HEK293 (cell line): Measurements from ENCODE around the gene CACNA1H.
A peak's percentile ranks its signal among the peaks of the same experiment; 100 is the strongest.

Experiments used
- CTCF ChIA-PET: fragments of 350-600 bp; formaldehyde crosslinking; extraction: SDS; loops from one replicate; lab custom pipeline; 2021; ENCODE audit warnings: antibody characterized with exemption; lab: Yijun Ruan, JAX
- POLR2A ChIA-PET: fragments of 300-600 bp; formaldehyde crosslinking; extraction: SDS; loops from one replicate; lab custom pipeline; 2020; ENCODE audit warnings: antibody characterized with exemption, inconsistent platforms; lab: Yijun Ruan, JAX
- H3K27ac ChIP-seq: fragments of 200-500 bp; sonication (Bioruptor generic); 2 replicates; pipeline ENCODE4 v1.5.1; 2014; ENCODE audit warnings: low read depth, low read length, control low read depth, inconsistent platforms; ENCODE audit errors: extremely low read depth
- H3K36me3 ChIP-seq, 2 experiments: fragments of 200-500 bp in 1 of 2; sonication (Bioruptor generic) in 1 of 2; 1 replicate in 1 of 2; 2 replicates in 1 of 2; pipeline ENCODE4 v1.5.1; 2014 to 2017; ENCODE audit warnings: inconsistent platforms in 2 of 2, low read length in 2 of 2; ENCODE audit not compliant: control insufficient read depth in 2 of 2, insufficient read depth in 1 of 2
- H3K4me1 ChIP-seq: fragments of 200-500 bp; sonication (Bioruptor generic); 2 replicates; pipeline ENCODE4 v1.5.1; 2014; ENCODE audit warnings: mild to moderate bottlenecking, low read length, inconsistent platforms; ENCODE audit not compliant: control insufficient read depth, insufficient read depth
- H3K4me3 ChIP-seq: 2 replicates; pipeline ENCODE4 v1.5.1; 2011; ENCODE audit warnings: low read depth, mild to moderate bottlenecking, control low read depth, low read length, moderate library complexity
- H3K9me3 ChIP-seq: fragments of 200-500 bp; sonication (Bioruptor generic); 2 replicates; pipeline ENCODE4 v1.5.1; 2014; ENCODE audit warnings: low read depth, low read length, inconsistent platforms; ENCODE audit not compliant: control insufficient read depth, insufficient read depth
- EGR2 ChIP-seq: fragments of 450-650 bp; formaldehyde crosslinking; IDR thresholded peaks from 2 replicates; pipeline ENCODE4 v1.5.1; 2016; ENCODE audit warnings: low read depth, missing biosample characterization, missing genetic modification characterization
- GLIS2 ChIP-seq: fragments of 450-650 bp; formaldehyde crosslinking; IDR thresholded peaks from 2 replicates; pipeline ENCODE4 v1.5.1; 2016; ENCODE audit warnings: missing biosample characterization, missing genetic modification characterization
- MZF1 ChIP-seq: fragments of 450-650 bp; formaldehyde crosslinking; IDR thresholded peaks from 2 replicates; pipeline ENCODE4 v1.5.1; 2017; ENCODE audit warnings: missing biosample characterization, missing genetic modification characterization, borderline replicate concordance
- REPIN1 ChIP-seq: fragments of 450-650 bp; formaldehyde crosslinking; IDR thresholded peaks from 2 replicates; pipeline ENCODE4 v1.5.1; 2017; ENCODE audit warnings: missing biosample characterization, missing genetic modification characterization, low read depth
- SALL2 ChIP-seq: fragments of 450-650 bp; formaldehyde crosslinking; IDR thresholded peaks from 2 replicates; pipeline ENCODE4 v1.5.0; 2017; ENCODE audit warnings: missing biosample characterization, mild to moderate bottlenecking, missing genetic modification characterization, borderline replicate concordance
- SP3 ChIP-seq: fragments of 450-650 bp; formaldehyde crosslinking; IDR thresholded peaks from 2 replicates; pipeline ENCODE4 v1.5.1; 2016; ENCODE audit warnings: missing biosample characterization, missing genetic modification characterization
- ZBTB7A ChIP-seq: fragments of 450-650 bp; formaldehyde crosslinking; IDR thresholded peaks from 2 replicates; pipeline ENCODE4 v1.5.1; 2016; ENCODE audit warnings: low read depth, missing biosample characterization, missing genetic modification characterization
- ZFHX2 ChIP-seq: fragments of 450-650 bp; formaldehyde crosslinking; conservative IDR thresholded peaks from 2 replicates; pipeline ENCODE4 v1.5.1; 2016; ENCODE audit warnings: missing biosample characterization, missing genetic modification characterization
- ZIC2 ChIP-seq: fragments of 450-650 bp; formaldehyde crosslinking; IDR thresholded peaks from 2 replicates; pipeline ENCODE4 v1.5.1; 2016; ENCODE audit warnings: missing biosample characterization, missing genetic modification characterization
- ZNF16 ChIP-seq: fragments of 450-650 bp; formaldehyde crosslinking; IDR thresholded peaks from 2 replicates; pipeline ENCODE4 v1.5.1; 2016; ENCODE audit warnings: low read depth, missing biosample characterization, missing genetic modification characterization
- ZNF202 ChIP-seq: fragments of 450-650 bp; formaldehyde crosslinking; IDR thresholded peaks from 2 replicates; pipeline ENCODE4 v1.5.1; 2016; ENCODE audit warnings: missing biosample characterization, missing genetic modification characterization, borderline replicate concordance
- ZNF221 ChIP-seq: fragments of 450-650 bp; formaldehyde crosslinking; IDR thresholded peaks from 2 replicates; pipeline ENCODE4 v1.5.1; 2017; ENCODE audit warnings: missing biosample characterization, missing genetic modification characterization, borderline replicate concordance
- ZNF416 ChIP-seq: fragments of 450-650 bp; formaldehyde crosslinking; IDR thresholded peaks from 2 replicates; pipeline ENCODE4 v1.5.1; 2016; ENCODE audit warnings: missing biosample characterization, missing genetic modification characterization
- ZNF501 ChIP-seq: fragments of 450-650 bp; formaldehyde crosslinking; IDR thresholded peaks from 2 replicates; pipeline ENCODE4 v1.5.1; 2016; ENCODE audit warnings: missing biosample characterization, missing genetic modification characterization
- TF ChIP-seq, protein P1 (sequence below): fragments of 450-650 bp; IDR thresholded peaks from 2 replicates; pipeline ENCODE4 v1.5.1; 2018; ENCODE audit warnings: missing biosample characterization, missing genetic modification characterization
- TF ChIP-seq, protein P2 (sequence below): fragments of 450-650 bp; formaldehyde crosslinking; IDR thresholded peaks from 2 replicates; pipeline ENCODE4 v1.5.1; 2016; ENCODE audit warnings: missing biosample characterization, missing genetic modification characterization
- TF ChIP-seq, protein P3 (sequence below): fragments of 450-650 bp; formaldehyde crosslinking; IDR thresholded peaks from 2 replicates; pipeline ENCODE4 v1.5.1; 2017; ENCODE audit warnings: missing biosample characterization, missing genetic modification characterization
- TF ChIP-seq, protein P4 (sequence below): sonication (generic); formaldehyde crosslinking; IDR thresholded peaks from 2 replicates; pipeline ENCODE4 v1.8.1; 2022; ENCODE audit warnings: mild to moderate bottlenecking, moderate library complexity, missing genetic modification reagents
- TF ChIP-seq, protein P5 (sequence below): fragments of 450-650 bp; formaldehyde crosslinking; IDR thresholded peaks from 2 replicates; pipeline ENCODE4 v1.5.1; 2016; ENCODE audit warnings: missing biosample characterization, missing genetic modification characterization

Gene CACNA1H

DNA sequence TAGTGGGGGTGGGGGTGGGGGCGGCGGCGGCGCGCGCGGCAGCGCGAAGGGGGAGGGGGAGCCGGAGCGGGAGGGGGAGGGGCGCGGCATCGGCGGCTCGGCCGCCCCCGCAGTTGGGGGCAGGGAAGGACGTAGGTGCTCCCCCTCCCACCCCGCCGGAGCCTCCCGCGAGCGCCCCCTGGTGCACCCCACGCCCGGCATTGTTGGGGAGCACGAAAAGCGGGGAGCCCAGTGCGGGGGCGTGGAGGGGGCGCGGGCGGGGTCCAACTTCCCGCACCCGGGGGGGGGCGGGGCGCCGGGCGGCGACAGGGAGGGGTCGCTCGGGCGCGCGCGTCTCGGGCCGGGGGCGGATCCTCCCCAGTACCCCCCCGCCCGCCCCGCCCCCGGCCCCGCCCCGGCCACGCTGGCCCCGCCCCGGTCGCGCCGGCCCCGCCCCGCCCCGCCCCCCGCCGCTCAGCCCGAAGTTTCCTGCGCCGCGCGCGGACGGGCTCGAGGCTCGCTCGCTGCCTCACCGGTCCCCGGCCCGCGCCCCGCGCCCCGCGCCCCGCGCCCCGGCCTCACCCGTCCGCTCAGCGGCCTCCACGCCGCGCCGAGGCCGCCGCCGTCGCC is at the start of gene CACNA1H:
Gene CACNA1H (plus strand): TSS at position 456 of the 609 bp plus-strand sequence. CDS start 632 bp downstream, outside the sequence.
- Histone ChIP-seq H3K36me3 (no peaks in the 10 kb centered on the region), H3K4me3 (peak within 1 kb of the TSS; percentile 28), H3K9me3 (no peaks in the 10 kb centered on the region), H3K4me1 (no peaks in the 10 kb centered on the region), H3K27ac (no peak within 1 kb of the TSS; the same call in 1 of the 2 replicates)
- ChIA-PET CTCF (interaction anchor here (0.8 kb wide), 1 partner anchor 17 kb away, joined by 4 read pairs; no protein-coding TSS in a partner anchor), POLR2A (no interaction called here)
- TF ChIP-seq SP3 (peak; percentile 17; the same call in 1 of the 2 replicates), EGR2 (tag by site-specific recombination) (0 out of 2 replicates have a peak, but pooled peaks have one; percentile 4), ZNF202 (tag by site-specific recombination) (no peak)

DNA sequence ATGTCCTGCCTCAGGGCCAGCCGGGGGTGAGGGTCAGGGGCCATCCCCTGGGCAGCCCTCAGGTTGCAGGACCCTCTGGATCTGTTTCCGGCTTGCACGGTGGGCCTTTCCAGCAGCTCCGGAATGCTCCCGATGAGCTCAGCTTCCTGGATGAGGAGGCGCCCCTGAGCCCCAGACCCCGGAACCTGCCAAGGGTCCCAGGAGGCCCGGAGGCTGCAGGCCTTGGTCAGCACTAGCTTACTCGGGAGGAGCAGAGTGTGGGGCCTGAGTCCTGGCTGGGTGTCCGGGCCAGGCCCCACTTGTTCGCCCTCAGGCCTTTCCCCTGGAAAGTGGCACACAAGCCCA is 49.3 kb upstream of the CACNA1H start:
- Histone ChIP-seq H3K27ac (no peak overlapping the region), H3K4me1 (no peaks in the 10 kb centered on the region; the same call in 1 of the 2 replicates), H3K36me3 (no peaks in the 10 kb centered on the region), H3K9me3 (no peaks in the 10 kb centered on the region)
- ChIA-PET POLR2A (interaction anchor here (0.6 to 0.7 kb wide), 2 partner anchors 45 to 330 kb away, joined by 3 read pairs; no protein-coding TSS in a partner anchor), CTCF (interaction anchor here (0.7 to 1.6 kb wide), 12 partner anchors 16 to 712 kb away, joined by 3 to 8 read pairs (median 4); no protein-coding TSS in a partner anchor)
- TF ChIP-seq SALL2, result no peak
- TF ChIP-seq, protein P1, sequence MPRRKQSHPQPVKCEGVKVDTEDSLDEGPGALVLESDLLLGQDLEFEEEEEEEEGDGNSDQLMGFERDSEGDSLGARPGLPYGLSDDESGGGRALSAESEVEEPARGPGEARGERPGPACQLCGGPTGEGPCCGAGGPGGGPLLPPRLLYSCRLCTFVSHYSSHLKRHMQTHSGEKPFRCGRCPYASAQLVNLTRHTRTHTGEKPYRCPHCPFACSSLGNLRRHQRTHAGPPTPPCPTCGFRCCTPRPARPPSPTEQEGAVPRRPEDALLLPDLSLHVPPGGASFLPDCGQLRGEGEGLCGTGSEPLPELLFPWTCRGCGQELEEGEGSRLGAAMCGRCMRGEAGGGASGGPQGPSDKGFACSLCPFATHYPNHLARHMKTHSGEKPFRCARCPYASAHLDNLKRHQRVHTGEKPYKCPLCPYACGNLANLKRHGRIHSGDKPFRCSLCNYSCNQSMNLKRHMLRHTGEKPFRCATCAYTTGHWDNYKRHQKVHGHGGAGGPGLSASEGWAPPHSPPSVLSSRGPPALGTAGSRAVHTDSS (tag by site-specific recombination), result no peak
- TF ChIP-seq ZNF416 (tag by site-specific recombination), result no peak
- TF ChIP-seq, protein P2, sequence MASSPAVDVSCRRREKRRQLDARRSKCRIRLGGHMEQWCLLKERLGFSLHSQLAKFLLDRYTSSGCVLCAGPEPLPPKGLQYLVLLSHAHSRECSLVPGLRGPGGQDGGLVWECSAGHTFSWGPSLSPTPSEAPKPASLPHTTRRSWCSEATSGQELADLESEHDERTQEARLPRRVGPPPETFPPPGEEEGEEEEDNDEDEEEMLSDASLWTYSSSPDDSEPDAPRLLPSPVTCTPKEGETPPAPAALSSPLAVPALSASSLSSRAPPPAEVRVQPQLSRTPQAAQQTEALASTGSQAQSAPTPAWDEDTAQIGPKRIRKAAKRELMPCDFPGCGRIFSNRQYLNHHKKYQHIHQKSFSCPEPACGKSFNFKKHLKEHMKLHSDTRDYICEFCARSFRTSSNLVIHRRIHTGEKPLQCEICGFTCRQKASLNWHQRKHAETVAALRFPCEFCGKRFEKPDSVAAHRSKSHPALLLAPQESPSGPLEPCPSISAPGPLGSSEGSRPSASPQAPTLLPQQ (tag by site-specific recombination), result no peak
- TF ChIP-seq, protein P3, sequence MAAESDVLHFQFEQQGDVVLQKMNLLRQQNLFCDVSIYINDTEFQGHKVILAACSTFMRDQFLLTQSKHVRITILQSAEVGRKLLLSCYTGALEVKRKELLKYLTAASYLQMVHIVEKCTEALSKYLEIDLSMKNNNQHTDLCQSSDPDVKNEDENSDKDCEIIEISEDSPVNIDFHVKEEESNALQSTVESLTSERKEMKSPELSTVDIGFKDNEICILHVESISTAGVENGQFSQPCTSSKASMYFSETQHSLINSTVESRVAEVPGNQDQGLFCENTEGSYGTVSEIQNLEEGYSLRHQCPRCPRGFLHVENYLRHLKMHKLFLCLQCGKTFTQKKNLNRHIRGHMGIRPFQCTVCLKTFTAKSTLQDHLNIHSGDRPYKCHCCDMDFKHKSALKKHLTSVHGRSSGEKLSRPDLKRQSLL (tag by site-specific recombination), result no peak
- no peak for TF ChIP-seq ZNF16
- no peak for TF ChIP-seq ZNF221 (tag by site-specific recombination)
- TF ChIP-seq, all 188 proteins: peak for 0
- H3K4me3 ChIP-seq, result no peak overlapping the region

DNA sequence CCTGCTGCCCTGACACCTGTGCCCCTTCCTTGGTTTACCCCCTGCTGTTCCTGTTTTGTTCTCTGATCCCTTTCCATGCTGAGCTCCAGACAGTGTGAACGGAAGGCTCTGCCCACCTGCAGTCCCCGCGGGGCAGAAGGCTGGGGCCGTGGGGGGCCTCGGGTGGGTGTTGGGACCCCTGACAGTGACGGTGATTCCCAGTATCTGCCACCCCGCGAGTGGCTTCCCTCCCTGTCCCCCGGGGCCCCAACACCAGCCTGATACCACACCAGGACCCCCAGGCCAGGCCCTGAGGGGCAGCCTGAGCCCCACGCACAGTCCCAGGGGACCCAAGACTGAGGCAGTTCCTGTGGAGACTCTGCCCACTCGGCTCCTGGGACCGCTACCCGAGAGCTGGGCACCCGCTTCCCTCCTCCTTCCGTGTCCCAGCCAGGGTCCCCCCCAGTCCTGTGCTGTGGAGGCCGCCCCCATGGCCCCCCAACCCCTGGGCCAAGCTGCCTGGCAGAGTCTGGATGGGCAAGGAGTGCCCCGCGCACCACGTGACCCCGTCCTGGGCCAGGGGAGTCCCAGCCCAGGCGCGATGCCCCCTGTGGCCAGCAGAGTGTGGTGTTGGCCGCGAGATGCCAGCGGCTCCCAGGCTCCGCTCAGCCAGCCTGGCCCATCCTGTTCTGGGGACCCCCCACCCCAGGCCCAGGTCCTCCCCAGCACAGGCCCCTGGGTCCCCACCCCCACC is 46.9 kb upstream of the CACNA1H start:
- H3K9me3 ChIP-seq, result no peaks in the 10 kb centered on the region
- H3K27ac ChIP-seq, result no peak overlapping the region
- POLR2A ChIA-PET, result no interaction called here
- CTCF ChIA-PET, result interaction anchor here (0.6 to 2.2 kb wide), 7 partner anchors 24 to 284 kb away, joined by 3 to 11 read pairs (median 3); no protein-coding TSS in a partner anchor
- no peaks in the 10 kb centered on the region for H3K36me3 ChIP-seq
- H3K4me3 ChIP-seq, result no peak overlapping the region
- H3K4me1 ChIP-seq, result no peaks in the 10 kb centered on the region; the same call in 1 of the 2 replicates
- TF ChIP-seq MZF1 (tag by site-specific recombination) (no peak), ZBTB7A (tag by site-specific recombination) (0 out of 2 replicates have a peak, but pooled peaks have one; percentile 7), GLIS2 (peak; percentile 76), ZIC2 (tag by site-specific recombination) (peak; percentile 83), ZFHX2 (0 out of 2 replicates have a peak, but pooled peaks have one; percentile 22), ZNF501 (tag by site-specific recombination) (no peak), REPIN1 (tag by site-specific recombination) (no peak)
- TF ChIP-seq, protein P4, sequence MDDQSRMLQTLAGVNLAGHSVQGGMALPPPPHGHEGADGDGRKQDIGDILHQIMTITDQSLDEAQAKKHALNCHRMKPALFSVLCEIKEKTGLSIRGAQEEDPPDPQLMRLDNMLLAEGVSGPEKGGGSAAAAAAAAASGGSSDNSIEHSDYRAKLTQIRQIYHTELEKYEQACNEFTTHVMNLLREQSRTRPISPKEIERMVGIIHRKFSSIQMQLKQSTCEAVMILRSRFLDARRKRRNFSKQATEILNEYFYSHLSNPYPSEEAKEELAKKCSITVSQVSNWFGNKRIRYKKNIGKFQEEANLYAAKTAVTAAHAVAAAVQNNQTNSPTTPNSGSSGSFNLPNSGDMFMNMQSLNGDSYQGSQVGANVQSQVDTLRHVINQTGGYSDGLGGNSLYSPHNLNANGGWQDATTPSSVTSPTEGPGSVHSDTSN, result 0 out of 2 replicates have a peak, but pooled peaks have one; percentile 14
- TF ChIP-seq, protein P5, sequence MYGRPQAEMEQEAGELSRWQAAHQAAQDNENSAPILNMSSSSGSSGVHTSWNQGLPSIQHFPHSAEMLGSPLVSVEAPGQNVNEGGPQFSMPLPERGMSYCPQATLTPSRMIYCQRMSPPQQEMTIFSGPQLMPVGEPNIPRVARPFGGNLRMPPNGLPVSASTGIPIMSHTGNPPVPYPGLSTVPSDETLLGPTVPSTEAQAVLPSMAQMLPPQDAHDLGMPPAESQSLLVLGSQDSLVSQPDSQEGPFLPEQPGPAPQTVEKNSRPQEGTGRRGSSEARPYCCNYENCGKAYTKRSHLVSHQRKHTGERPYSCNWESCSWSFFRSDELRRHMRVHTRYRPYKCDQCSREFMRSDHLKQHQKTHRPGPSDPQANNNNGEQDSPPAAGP (tag by site-specific recombination), result 0 out of 2 replicates have a peak, but pooled peaks have one; percentile 30
